B cell (primary cell): Measurements from ENCODE around the gene PGPEP1. TPM values are rescaled to one million over a fixed set of nuclear protein-coding genes. Genes with fewer than 3 reads are reported as not detected.

Source experiments
- ATAC-seq: fragments of 200-7000 bp; cut with Tn5 transposase; one replicate; pipeline ENCODE4 v1.10.0; 2021; ENCODE audit warnings: low read depth, mild to moderate bottlenecking, moderate number of reproducible peaks, moderate library complexity
- CTCF ChIA-PET: fragments of 350-600 bp; sonication (Branson Sonifier 250); formaldehyde crosslinking; loops from one replicate; lab custom pipeline; 2021; ENCODE audit warnings: antibody characterized with exemption, inconsistent platforms; lab: Charles Lee
- POLR2A ChIA-PET: fragments of 350-600 bp; sonication (Branson Sonifier 250); formaldehyde crosslinking; loops from one replicate; lab custom pipeline; 2021; ENCODE audit warnings: antibody characterized with exemption; lab: Charles Lee
- DNase-seq: peaks from one replicate; pipeline ENCODE4 v3.0.0; 2013
- H2AFZ ChIP-seq: 2 replicates; pipeline ENCODE4 v1.6.1; 2012; ENCODE audit warnings: mild to moderate bottlenecking, low read depth, low read length; ENCODE audit not compliant: insufficient read depth, poor library complexity, severe bottlenecking
- H3K27ac ChIP-seq, 2 donors: 1 replicate in 1 of 2; 2 replicates in 1 of 2; pipeline ENCODE4 v1.5.1; 2012 to 2013; ENCODE audit warnings: low read length in 2 of 2, mild to moderate bottlenecking in 2 of 2, moderate library complexity in 1 of 2
- H3K27me3 ChIP-seq, 4 experiments: fragments of 200-600 bp in 1 of 4; sonication (generic) in 1 of 4; replicated peaks in 1 of 4; 1 replicate in 2 of 4; 2 replicates in 2 of 4; pipeline versions ENCODE4 v1.6.1 to v1.7.0; 2013 to 2016; ENCODE audit warnings: low read length in 3 of 4, mild to moderate bottlenecking in 2 of 4, mixed read lengths in 1 of 4, moderate library complexity in 1 of 4; ENCODE audit not compliant: insufficient read depth in 4 of 4, control insufficient read depth in 3 of 4; ENCODE audit errors: control extremely low read depth in 1 of 4
- H3K36me3 ChIP-seq, 2 experiments: replicated peaks in 1 of 2; 1 replicate in 1 of 2; 2 replicates in 1 of 2; pipeline versions ENCODE4 v1.6.1 to v1.7.1; 2013; ENCODE audit warnings: low read length in 1 of 2; ENCODE audit not compliant: insufficient read depth in 2 of 2, control insufficient read depth in 1 of 2; ENCODE audit errors: control extremely low read depth in 1 of 2, extremely low read depth in 1 of 2
- H3K4me1 ChIP-seq, 2 donors: fragments of 200-600 bp in 1 of 2; sonication (generic) in 1 of 2; 1 replicate in 1 of 2; 2 replicates in 1 of 2; pipeline versions ENCODE4 v1.5.1 to v1.6.1; 2013 to 2017; ENCODE audit warnings: low read length in 2 of 2; ENCODE audit not compliant: control insufficient read depth in 2 of 2, insufficient read depth in 2 of 2
- H3K4me2 ChIP-seq: replicated peaks from 2 replicates; pipeline ENCODE3; 2012; ENCODE audit warnings: mild to moderate bottlenecking, low read depth, low read length; ENCODE audit not compliant: poor library complexity, severe bottlenecking
- H3K4me3 ChIP-seq, 5 experiments: fragments of 200-600 bp in 1 of 5; sonication (generic) in 1 of 5; 1 replicate in 3 of 5; 2 replicates in 2 of 5; pipeline versions ENCODE4 v1.5.1 to v1.7.0; 2011 to 2016; ENCODE audit warnings: low read length in 4 of 5, mild to moderate bottlenecking in 4 of 5, low read depth in 2 of 5, control low read depth in 1 of 5, moderate library complexity in 1 of 5; ENCODE audit not compliant: insufficient read depth in 1 of 5; ENCODE audit errors: control extremely low read depth in 1 of 5, extremely low read depth in 1 of 5
- H3K79me2 ChIP-seq: fragments of 200-600 bp; sonication (generic); one replicate; pipeline ENCODE4 v1.6.0; 2016; ENCODE audit warnings: low read length; ENCODE audit not compliant: control insufficient read depth, insufficient read depth
- H3K9ac ChIP-seq: fragments of 200-600 bp; sonication (generic); 2 replicates; pipeline ENCODE4 v1.6.1; 2017; ENCODE audit warnings: mild to moderate bottlenecking, low read length, moderate library complexity
- H3K9me3 ChIP-seq, 3 donors: one replicate each; pipeline versions ENCODE4 v1.6.1 to v1.7.1; 2013; ENCODE audit warnings: low read length in 2 of 3; ENCODE audit not compliant: control insufficient read depth in 2 of 3, insufficient read depth in 1 of 3; ENCODE audit errors: control extremely low read depth in 1 of 3
- H4K20me1 ChIP-seq: 2 replicates; pipeline ENCODE4 v1.6.0; 2012; ENCODE audit warnings: mild to moderate bottlenecking, low read length; ENCODE audit not compliant: insufficient read depth, control insufficient read depth, poor library complexity, severe bottlenecking
- H3K27ac Mint-ChIP-seq: one replicate; pipeline ENCODE4 v1.8.0; 2021; ENCODE audit warnings: mixed read lengths
- H3K27me3 Mint-ChIP-seq: one replicate; pipeline ENCODE4 v1.8.0; 2021; ENCODE audit warnings: mixed read lengths
- H3K4me1 Mint-ChIP-seq: one replicate; pipeline ENCODE4 v1.8.0; 2021; ENCODE audit warnings: mixed read lengths
- H3K4me3 Mint-ChIP-seq: one replicate; pipeline ENCODE4 v1.8.0; 2021; ENCODE audit warnings: mixed read lengths
- H3K9me3 Mint-ChIP-seq: one replicate; pipeline ENCODE4 v1.8.0; 2022; ENCODE audit warnings: mixed read lengths; ENCODE audit not compliant: insufficient read depth
- CTCF ChIP-seq: fragments of 200-600 bp; IDR thresholded peaks from one replicate; pipeline ENCODE4 v1.8.0; 2022; ENCODE audit warnings: antibody characterized with exemption, mild to moderate bottlenecking
- EZH2 ChIP-seq: IDR thresholded peaks from 2 replicates; pipeline ENCODE4 v1.6.1; 2012; ENCODE audit warnings: borderline replicate concordance, low read depth, mild to moderate bottlenecking, moderate library complexity, low read length; ENCODE audit not compliant: insufficient read depth, poor library complexity, severe bottlenecking
- WGBS: methylation state at CpG from one replicate; pipeline ENCODE4 v1.1.5; 2013; ENCODE audit warnings: missing lambda C conversion rate; ENCODE audit not compliant: insufficient coverage; 5-methylcytosine and 5-hydroxymethylcytosine counted together
- intact Hi-C: fragments of 100-400 bp; cut with micrococcal nuclease; formaldehyde crosslinking; loops from one replicate; pipeline ENCODE4 v1.10.0; 2022
- polyA plus RNA-seq: library from polyadenylated mRNA; depleted of rRNA; stranded (reverse); fragments of >200 nt; gene quantifications from 2 replicates; pipeline ENCODE4 v1.2.3, GENCODE V29; 2012
- total RNA-seq, 2 donors: library from RNA; stranded (reverse); fragments of 120-200 nt in 1 of 2; gene quantifications; 1 replicate in 1 of 2; 2 replicates in 1 of 2; pipeline versions ENCODE4 v1.2.3 to v1.2.4, GENCODE V29; 2013 to 2022

Gene PGPEP1
- total and polyA plus RNA-seq, 2 donors (not counting 1 experiment from before 2014, with no cell fraction given): 17.6 to 20.9 TPM

- Histone ChIP-seq H3K4me1 (no peaks in the 10 kb centered on the region), H3K9ac (no peak overlapping the region), H3K4me2 (no peak overlapping the region), H3K27me3 (no peaks in the 10 kb centered on the region), H3K79me2 (no peaks in the 10 kb centered on the region), H2AFZ (no peak overlapping the region), H3K9me3 (peaks cover 0 to 6% (median 0%) of the 10 kb centered on the region in 3 donors), H3K27ac (no peak overlapping the region), H4K20me1 (no peaks in the 10 kb centered on the region), H3K36me3 (peaks cover 0 to 9% of the 10 kb centered on the region in 2 experiments), H3K4me3 (no peak overlapping the region)
- ATAC-seq (no peak), DNase-seq (no peak)
- no peaks in the 10 kb centered on the region for H3K9me3 Mint-ChIP-seq
- H3K27ac Mint-ChIP-seq: no peak overlapping the region
- no peaks in the 10 kb centered on the region for H3K27me3 Mint-ChIP-seq
- CTCF ChIA-PET: interaction anchor here (0.9 to 1.6 kb wide), 2 partner anchors 86 kb away, joined by 3 to 4 read pairs; no protein-coding TSS in a partner anchor
- POLR2A ChIA-PET: interaction anchor here (0.6 kb wide), 1 partner anchor 23 kb away, joined by 5 read pairs; no protein-coding TSS in a partner anchor
- WGBS: 68% methylated on average over 6 of the region's 15 CpGs
- H3K4me1 Mint-ChIP-seq: peaks cover 4% of the 10 kb centered on the region
- intact Hi-C loops: no loop called here
- TF ChIP-seq EZH2: no peak
- TF ChIP-seq CTCF: no peak
- H3K4me3 Mint-ChIP-seq: no peak overlapping the region
Measured at GRCh38 chr19:18364826-18365528, 24.6 kb downstream of the PGPEP1 start.

- peaks cover 0 to 6% (median 0%) of the 10 kb centered on the region in 3 donors for H3K9me3 ChIP-seq
- H3K4me2 ChIP-seq: no peak overlapping the region
- Mint-ChIP-seq H3K9me3 (no peaks in the 10 kb centered on the region), H3K27ac (no peak overlapping the region), H3K4me1 (peaks cover 4% of the 10 kb centered on the region), H3K4me3 (no peak overlapping the region), H3K27me3 (no peaks in the 10 kb centered on the region)
- no peak overlapping the region for H2AFZ ChIP-seq
- H3K4me3 ChIP-seq: no peak overlapping the region
- intact Hi-C loops: no loop called here
- H3K79me2 ChIP-seq: no peaks in the 10 kb centered on the region
- H3K27me3 ChIP-seq: no peaks in the 10 kb centered on the region
- H3K9ac ChIP-seq: no peak overlapping the region
- no peak overlapping the region for H3K27ac ChIP-seq
- H3K36me3 ChIP-seq: peaks cover 0 to 9% of the 10 kb centered on the region in 2 experiments
- TF ChIP-seq CTCF (no peak), EZH2 (no peak)
- POLR2A ChIA-PET: interaction anchor here (0.6 kb wide), 1 partner anchor 23 kb away, joined by 3 read pairs; no protein-coding TSS in a partner anchor
- DNase-seq (no peak), ATAC-seq (no peak)
- H3K4me1 ChIP-seq: no peaks in the 10 kb centered on the region
- CTCF ChIA-PET: interaction anchor here (0.9 to 1.9 kb wide), 3 partner anchors 23 to 87 kb away, joined by 3 to 5 read pairs (median 4); no protein-coding TSS in a partner anchor
- no CpG with 5 or more reads among the region's 2 CpGs for WGBS
- no peaks in the 10 kb centered on the region for H4K20me1 ChIP-seq
Measured at GRCh38 chr19:18366021-18366435, 25.6 kb downstream of the PGPEP1 start.
